ENCODE measurements around the gene RNF148. TPM values are rescaled to one million over a fixed set of nuclear protein-coding genes. Genes with fewer than 3 reads are reported as not detected.
A peak's percentile ranks its signal among the peaks of the same experiment; 100 is the strongest.
"Not testable (repeated sequence)": the region's sequence is repeated elsewhere in the genome, so short reads cannot be mapped to it uniquely, and the experiment has no call there.

RNF148 gene
- polyA plus RNA-seq, 3 donors, result 0.12 to 0.62 (median 0.16) TPM

- no peak for DNase-seq (ENCODE audit: extremely low read depth in 1 of 11, low read depth in 9 of 11, low spot score in 4 of 11)
Observed at GRCh38 chr7:122694697-122695096, 8.0 kb downstream of the RNF148 start.

- DNase-seq (ENCODE audit: extremely low read depth in 1 of 11, low read depth in 9 of 11, low spot score in 4 of 11), result no peak
Observed at GRCh38 chr7:122692769-122693309, 9.9 kb downstream of the RNF148 start.

GRCh38 chr7:122691569-122692235 lies 11.0 kb downstream of the RNF148 start:
- no peak for DNase-seq (ENCODE audit: extremely low read depth in 1 of 11, low read depth in 9 of 11, low spot score in 4 of 11)

GRCh38 chr7:122689346-122690109 lies 13.2 kb downstream of the RNF148 start:
- DNase-seq (ENCODE audit: extremely low read depth in 1 of 11, low read depth in 9 of 11, low spot score in 4 of 11), result no peak

- DNase-seq (ENCODE audit: extremely low read depth in 1 of 11, low read depth in 9 of 11, low spot score in 4 of 11), result peak in 6 of 11 donors; percentile 18 to 39 (median 33)
Observed at GRCh38 chr7:122688400-122688998, 14.2 kb downstream of the RNF148 start.

- DNase-seq (ENCODE audit: extremely low read depth in 1 of 11, low read depth in 9 of 11, low spot score in 4 of 11), result no peak
Observed at GRCh38 chr7:122686360-122686878, 16.3 kb downstream of the RNF148 start.

GRCh38 chr7:122684504-122684903 lies 18.2 kb downstream of the RNF148 start:
- DNase-seq (ENCODE audit: extremely low read depth in 1 of 11, low read depth in 9 of 11, low spot score in 4 of 11), result no peak

- DNase-seq (ENCODE audit: extremely low read depth in 1 of 11, low read depth in 9 of 11, low spot score in 4 of 11), result no peak
Observed at GRCh38 chr7:122682815-122683550, 19.7 kb downstream of the RNF148 start.

- DNase-seq (ENCODE audit: extremely low read depth in 1 of 11, low read depth in 9 of 11, low spot score in 4 of 11), result not testable (repeated sequence)
Observed at GRCh38 chr7:122681186-122681585, 21.5 kb downstream of the RNF148 start.

- no peak for DNase-seq (ENCODE audit: extremely low read depth in 1 of 11, low read depth in 9 of 11, low spot score in 4 of 11)
Observed at GRCh38 chr7:122679813-122680212, 22.9 kb downstream of the RNF148 start.

GRCh38 chr7:122679269-122679709 lies 23.4 kb downstream of the RNF148 start:
- peak in 2 of 11 donors; percentile 17 to 21 for DNase-seq (ENCODE audit: extremely low read depth in 1 of 11, low read depth in 9 of 11, low spot score in 4 of 11)

GRCh38 chr7:122677149-122677548 lies 25.6 kb downstream of the RNF148 start:
- no peak for DNase-seq (ENCODE audit: extremely low read depth in 1 of 11, low read depth in 9 of 11, low spot score in 4 of 11)

- DNase-seq (ENCODE audit: extremely low read depth in 1 of 11, low read depth in 9 of 11, low spot score in 4 of 11), result no peak
Observed at GRCh38 chr7:122676466-122676865, 26.3 kb downstream of the RNF148 start.

- no peak for DNase-seq (ENCODE audit: extremely low read depth in 1 of 11, low read depth in 9 of 11, low spot score in 4 of 11)
Observed at GRCh38 chr7:122675621-122676020, 27.1 kb downstream of the RNF148 start.

- no peak for DNase-seq (ENCODE audit: extremely low read depth in 1 of 11, low read depth in 9 of 11, low spot score in 4 of 11)
Observed at GRCh38 chr7:122675011-122675410, 27.7 kb downstream of the RNF148 start.

GRCh38 chr7:122674502-122674901 lies 28.2 kb downstream of the RNF148 start:
- DNase-seq (ENCODE audit: extremely low read depth in 1 of 11, low read depth in 9 of 11, low spot score in 4 of 11), result no peak

GRCh38 chr7:122673951-122674350 lies 28.8 kb downstream of the RNF148 start:
- no peak for DNase-seq (ENCODE audit: extremely low read depth in 1 of 11, low read depth in 9 of 11, low spot score in 4 of 11)

GRCh38 chr7:122672536-122672935 lies 30.2 kb downstream of the RNF148 start:
- no peak for DNase-seq (ENCODE audit: extremely low read depth in 1 of 11, low read depth in 9 of 11, low spot score in 4 of 11)

GRCh38 chr7:122663733-122664132 lies 39.0 kb downstream of the RNF148 start:
- no peak for DNase-seq (ENCODE audit: extremely low read depth in 1 of 11, low read depth in 9 of 11, low spot score in 4 of 11)
